ENCODE data around the gene TNNT3.

Gene TNNT3

DNA sequence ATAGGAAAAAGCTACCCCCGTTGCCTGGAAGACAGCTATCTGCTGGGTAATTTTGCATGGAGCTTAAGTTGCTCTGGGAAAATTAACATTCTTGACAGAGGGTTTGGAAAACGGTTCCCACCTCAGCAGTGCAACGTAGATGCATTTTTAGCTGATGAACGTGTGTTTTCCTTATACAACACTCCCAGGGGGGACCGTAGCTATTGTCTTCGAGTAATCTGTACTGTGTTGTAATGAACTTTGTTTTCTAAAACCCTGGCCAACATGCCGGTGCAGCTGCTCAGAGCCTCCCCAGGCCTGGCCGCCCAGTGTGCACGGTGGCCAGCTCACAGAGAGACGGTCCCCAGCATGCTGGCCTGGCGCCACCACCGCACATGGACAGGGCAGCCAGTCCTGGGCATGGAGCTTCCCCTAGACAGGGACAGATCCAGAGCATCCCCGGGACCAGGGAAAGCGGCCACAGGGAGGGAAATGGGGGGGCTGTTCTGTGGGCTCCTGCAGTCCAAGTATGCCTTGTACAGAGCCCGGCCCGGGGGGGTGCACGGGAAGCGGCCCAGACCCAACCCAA, 2.2 kb downstream of the TNNT3 start:
- no peak for DNase-seq (ENCODE audit: low read depth in 1 of 2, low spot score in 1 of 2)

DNA sequence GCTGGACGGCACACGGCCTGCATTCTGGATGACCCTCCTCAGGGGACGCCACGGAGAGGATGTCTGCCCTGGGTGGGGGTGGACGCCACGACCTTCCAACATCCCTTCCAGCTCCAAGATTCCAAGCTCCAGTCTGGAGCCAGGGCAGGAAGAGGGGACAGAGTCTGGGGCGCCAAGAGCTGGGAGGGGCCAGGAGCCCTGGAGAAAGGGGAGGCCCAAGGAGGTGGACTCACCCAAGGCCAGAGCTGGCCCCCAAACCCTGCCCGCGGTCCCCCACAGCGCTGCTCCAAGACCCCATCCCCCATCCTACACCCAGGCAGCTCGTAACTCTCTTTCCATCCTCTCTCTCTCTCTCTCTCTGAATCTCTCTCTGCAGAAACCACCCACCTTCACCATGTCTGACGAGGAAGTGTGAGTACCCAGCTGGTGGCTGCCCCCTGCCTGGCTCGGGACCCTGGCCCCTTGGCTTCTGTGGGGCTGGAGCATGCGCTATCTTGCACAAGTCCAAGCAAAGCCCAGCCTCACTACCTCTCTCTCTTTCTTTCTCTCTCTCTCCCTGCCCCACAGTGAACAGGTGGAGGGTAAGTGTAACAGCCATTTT, 3.1 kb downstream of the TNNT3 start:
- DNase-seq (ENCODE audit: low read depth in 1 of 2, low spot score in 1 of 2) = no peak

GRCh38 chr11:1923201-1923956, 3.9 kb downstream of the TNNT3 start:
- no peak for DNase-seq (ENCODE audit: low read depth in 1 of 2, low spot score in 1 of 2)

DNA sequence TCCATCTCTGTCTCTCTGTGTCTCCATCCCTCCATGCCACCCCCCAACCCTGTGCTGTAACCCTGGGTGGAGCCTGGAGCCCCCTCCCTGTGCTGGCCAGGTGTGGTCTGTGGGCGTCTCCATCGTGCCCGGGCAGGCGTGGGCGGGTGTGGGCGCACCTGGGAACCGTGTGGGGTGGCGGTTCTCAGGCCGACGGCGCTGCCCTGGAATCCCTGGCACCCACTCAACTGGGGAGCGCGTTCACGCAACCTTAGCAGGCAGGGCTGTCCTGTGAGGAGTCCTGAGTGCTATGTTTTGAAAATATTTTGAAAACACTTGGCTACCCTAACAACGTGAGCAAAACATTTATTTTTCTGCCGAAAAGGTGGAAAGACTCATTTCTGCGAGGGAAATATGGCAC, 4.7 kb downstream of the TNNT3 start:
- no peak for DNase-seq (ENCODE audit: low read depth in 1 of 2, low spot score in 1 of 2)

DNA sequence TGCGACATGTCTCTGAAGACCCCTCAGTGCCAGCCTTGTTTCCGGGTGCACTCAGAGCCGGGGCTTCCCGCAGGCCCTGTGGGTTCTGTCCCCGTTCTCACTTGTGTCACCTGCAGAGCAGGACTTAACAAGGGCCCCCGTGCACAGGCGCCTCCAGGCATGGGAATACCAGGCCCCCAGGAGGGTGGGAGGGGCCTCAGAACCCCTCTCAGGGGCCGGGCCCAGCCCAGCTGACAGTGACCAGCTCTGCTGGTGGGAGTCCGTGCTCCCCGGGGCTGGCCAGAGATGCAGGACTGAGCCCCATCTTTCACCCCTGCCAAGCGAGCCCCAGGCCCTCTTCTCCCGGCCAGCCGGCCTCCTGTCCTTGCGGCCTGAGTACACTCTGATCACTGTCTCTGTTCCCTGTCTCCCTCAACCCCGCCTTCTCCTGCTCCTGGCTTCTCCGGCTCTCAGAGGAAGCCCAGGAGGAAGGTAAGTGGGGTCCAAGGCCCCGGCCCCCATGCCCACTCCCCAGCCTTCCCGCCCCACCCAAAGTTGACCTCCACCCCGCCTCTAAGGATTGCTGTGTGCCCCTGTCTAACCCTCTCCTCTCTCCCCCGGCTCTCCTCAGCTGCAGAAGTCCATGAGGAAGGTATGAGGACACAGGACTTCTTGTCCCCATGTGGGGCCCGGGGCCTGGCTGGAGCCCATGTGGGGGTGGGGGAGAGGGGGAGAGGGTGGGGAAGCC, 5.3 kb downstream of the TNNT3 start:
- DNase-seq (ENCODE audit: low read depth in 1 of 2, low spot score in 1 of 2) = no peak

DNA sequence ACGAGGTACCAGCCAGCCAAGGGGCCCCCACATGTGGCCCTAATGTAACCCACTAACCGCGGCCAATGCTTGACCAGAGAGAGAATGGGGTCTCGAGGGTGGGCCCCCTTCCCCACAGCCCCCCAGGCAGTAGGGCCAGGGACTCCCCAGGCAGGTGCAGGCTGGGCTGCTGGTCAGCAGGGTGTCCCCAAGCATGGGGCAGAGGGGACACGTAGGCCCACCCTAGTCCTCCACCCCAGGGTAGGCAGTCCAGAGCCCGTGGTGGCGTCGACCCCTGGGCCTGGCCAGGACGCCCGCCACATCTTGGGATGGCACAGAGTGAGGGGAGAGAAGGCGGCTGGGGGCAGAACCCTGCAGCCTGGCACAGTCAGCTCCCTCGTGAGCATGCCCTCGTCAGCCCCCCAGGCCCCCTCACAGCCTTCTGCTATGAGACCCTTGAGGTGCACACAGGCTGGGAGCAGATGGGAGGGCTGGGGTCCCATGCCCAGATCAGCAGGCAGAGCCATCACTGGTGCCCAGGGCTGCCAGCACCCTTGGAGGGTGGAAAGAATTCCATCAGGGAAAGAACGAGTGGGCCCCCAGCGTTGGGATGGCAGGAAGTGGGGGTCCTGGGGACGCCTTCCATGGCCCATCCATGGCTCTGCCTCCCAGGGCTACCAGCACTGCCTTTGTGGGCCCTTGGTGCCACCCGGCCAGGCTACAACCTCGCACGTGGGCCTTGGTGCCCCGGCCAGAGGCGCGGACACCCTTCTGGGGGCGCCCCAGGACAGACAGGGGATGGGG, 6.1 kb downstream of the TNNT3 start:
- no peak for DNase-seq (ENCODE audit: low read depth in 1 of 2, low spot score in 1 of 2)

DNA sequence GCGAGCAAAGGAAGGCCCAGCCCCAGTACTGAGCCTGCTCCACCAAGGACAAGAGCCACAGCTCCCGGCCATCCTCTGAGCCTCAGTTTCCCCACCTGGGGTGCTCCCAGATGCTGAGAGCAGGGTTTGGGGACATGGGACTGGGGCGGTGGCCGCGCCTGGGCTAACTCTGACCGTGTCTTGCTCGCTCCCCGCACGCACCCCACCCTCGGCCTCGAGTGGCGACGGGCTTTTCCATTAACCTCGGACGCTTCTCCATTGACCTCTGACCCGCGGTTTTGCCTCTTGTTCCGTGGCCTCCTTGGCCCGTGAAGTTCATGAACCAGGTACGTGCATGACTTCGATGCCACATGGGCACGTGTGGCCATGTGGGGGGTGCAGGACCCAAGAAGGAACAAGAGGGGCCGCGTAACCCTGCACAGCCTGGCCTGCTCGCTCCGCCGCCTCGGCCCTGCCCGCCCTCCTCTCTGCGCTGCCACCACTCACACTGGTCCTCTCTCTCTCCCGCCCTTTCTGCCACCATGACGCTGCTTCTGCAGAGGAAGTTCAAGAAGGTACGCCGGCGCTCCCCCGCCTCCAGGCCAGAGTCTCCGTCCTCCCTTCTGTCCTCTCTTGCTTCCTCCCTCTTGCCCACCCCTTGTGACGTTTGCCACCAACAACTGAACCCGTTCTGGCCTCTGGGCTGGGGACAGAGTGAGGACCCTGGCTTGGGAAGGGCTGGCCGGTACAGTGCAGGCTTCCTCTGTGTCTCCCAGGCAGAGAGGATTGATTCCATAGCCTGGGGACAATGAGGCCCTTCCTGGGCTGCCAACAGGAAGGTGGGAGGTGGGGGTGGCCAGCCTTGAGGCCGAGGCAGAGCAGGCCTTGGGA, 6.9 kb downstream of the TNNT3 start:
- DNase-seq (ENCODE audit: low read depth in 1 of 2, low spot score in 1 of 2) = no peak

DNA sequence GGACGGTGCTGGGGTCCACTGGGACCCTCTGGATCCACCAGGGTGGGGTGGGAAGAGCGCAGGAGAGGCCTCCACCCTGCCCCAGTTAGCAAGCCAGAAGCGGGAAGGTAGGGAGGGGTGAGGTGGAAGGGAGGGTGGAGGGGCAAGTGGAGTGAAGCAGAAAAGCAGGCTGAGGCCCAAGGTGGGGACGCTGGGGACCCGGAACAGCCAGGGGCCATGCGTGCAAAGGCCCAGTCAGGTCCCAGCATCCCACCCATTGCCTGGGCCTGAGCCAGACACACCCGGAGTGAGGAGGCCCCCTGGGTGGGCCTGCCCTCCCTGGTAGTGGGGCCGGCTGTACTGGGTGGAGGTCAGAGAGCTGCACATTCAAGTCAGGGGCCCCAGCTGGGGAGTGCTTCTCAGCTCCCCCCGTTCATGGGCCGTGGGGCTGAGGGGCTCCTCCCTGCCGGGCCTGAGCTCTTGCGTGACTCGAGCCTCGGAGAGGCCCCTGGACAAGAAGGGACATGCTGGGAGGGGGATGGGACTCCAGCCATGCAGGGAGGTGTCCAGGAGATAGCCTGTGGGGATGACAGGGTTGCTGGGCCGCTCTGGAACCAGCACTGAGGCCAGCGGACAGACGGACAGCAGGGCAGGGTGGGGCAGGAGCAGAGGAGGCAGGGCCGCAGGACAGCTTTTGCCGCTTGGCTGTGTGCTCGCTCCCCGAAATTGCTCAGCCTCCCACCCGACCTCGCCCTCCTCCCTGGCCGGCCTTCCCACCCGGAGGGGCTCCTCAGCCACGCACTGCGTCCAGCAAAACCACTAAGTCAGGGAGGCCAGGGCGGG, 7.7 kb downstream of the TNNT3 start:
- DNase-seq (ENCODE audit: low read depth in 1 of 2, low spot score in 1 of 2) = no peak

DNA sequence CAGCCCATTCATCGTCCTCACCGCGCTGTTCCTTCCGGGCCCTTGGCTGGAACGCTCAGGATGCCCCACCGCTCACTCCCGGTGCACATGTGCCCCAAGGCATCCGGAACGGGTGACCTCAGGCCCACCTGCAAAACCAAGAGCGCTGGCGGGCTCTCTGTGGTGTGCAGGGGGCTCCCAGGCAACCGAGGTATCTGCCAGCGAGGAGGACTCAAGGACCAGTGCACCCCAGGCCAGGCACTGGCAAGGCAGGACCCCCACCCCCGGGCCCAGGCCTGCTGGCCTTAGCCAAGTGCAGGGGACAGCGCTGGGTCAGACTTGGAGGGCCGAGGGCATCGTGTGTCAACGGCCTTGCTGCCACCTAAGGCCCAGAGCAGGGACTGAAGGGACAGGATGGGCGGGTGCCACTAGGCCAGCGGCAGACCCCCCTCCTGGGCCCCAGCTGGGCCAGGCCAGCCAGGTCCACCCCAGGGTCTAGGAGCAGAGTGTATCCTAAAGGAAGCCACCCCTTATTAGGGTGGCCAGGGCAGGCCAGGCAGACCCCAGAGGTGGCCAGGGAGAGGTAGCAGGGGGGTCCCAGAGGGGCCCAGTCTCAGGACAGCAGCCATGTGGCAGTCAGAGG, 8.5 kb downstream of the TNNT3 start:
- no peak for DNase-seq (ENCODE audit: low read depth in 1 of 2, low spot score in 1 of 2)

DNA sequence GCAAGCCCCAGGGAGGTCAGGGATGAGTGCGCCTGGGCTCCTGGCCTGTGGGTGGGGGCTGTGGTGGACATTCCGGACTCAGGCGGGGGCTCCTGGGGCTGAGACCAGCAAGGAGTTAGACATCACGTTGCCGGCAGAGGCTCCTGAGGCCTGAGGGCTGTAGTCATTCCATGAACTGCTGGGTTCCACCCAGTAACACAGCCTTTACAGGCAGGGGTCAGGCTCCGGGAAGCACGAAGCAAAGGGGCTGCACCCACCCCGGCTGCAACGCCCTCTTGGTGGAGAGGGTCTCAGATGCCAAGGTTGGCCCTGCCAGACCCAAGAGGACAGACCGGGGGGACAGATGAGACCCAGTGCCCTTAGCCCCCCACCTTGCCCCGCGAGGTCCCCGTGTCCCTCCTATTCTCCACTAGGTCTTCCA, 9.0 kb downstream of the TNNT3 start:
- DNase-seq (ENCODE audit: low read depth in 1 of 2, low spot score in 1 of 2) = no peak

DNA sequence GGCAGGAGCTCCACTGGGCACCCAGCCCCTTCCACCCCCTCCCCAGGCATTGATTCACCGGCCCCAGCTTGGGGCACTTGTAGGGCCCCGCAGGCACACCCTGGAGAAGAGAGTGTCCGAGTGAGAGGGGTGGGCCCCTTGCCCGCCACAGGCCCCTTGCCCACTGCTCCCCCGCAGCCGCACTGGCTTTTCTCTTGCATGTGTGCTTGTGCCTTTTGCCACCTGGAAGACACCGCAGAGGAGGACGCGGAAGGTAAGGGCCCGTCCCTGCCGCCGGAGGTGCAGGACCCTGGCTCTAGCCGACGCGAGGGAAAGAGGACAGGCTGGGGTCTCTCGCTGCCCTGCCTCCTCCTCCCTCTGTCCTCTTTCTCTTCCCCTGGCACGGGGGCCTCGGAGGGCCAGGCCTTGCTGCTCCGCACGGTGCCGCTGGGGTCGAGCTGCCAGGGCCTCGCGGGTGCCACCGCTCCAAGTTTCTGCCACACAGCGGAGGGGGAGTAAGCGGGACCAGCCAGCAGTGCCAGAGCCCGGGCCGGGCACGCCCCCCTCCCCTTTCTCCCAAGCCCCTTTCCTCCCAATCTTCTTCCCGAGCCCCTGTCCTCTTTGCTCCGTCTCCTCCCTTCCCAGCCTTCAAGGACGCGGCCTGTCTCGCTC, 9.5 kb downstream of the TNNT3 start:
- no peak for DNase-seq (ENCODE audit: low read depth in 1 of 2, low spot score in 1 of 2)

DNA sequence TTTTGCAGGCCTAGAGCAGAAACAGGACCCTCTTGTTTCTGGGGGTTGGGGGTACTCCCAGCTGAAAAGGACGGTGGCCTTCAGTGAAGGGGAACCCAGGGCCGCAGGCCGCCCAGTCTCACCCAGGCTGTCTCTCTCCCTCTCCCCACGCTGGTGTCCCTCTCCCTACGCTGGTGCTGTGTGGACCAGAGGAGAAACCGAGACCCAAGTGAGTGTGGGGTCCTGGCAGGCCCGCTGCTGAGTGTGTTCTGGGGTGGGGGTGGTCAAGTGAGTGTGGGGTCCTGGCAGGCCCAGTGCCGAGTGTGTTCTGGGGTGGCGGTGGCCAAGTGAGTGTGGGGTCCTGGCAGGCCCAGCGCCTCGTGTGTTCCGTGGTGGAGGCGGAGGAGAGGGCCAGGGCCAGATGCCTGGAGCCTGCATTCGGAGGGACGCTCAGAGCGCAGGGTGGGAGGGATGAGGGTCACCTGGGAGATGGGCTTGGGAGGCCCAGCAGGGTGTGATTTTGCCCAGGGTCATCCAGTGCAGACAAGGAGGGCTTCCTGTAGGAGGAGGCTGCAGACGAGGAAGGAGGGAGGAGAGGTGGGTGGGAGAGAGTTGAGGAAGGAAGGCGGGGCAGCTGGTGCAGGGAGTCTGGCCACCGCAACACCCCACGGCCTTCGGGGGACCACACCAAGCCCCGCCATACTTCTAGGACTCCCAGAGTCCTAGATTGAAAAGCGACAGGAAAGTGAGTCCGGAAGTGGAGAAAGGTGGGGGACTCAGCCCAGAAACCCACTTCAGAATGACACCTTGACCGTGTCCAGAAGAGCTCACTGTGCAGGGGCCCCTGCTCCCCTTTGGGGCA, 10.3 kb downstream of the TNNT3 start:
- DNase-seq (ENCODE audit: low read depth in 1 of 2, low spot score in 1 of 2) = no peak

- DNase-seq (ENCODE audit: low read depth in 1 of 2, low spot score in 1 of 2) = no peak
These were observed 10.9 kb downstream of the TNNT3 start for GRCh38 chr11:1930462-1930830.

DNA sequence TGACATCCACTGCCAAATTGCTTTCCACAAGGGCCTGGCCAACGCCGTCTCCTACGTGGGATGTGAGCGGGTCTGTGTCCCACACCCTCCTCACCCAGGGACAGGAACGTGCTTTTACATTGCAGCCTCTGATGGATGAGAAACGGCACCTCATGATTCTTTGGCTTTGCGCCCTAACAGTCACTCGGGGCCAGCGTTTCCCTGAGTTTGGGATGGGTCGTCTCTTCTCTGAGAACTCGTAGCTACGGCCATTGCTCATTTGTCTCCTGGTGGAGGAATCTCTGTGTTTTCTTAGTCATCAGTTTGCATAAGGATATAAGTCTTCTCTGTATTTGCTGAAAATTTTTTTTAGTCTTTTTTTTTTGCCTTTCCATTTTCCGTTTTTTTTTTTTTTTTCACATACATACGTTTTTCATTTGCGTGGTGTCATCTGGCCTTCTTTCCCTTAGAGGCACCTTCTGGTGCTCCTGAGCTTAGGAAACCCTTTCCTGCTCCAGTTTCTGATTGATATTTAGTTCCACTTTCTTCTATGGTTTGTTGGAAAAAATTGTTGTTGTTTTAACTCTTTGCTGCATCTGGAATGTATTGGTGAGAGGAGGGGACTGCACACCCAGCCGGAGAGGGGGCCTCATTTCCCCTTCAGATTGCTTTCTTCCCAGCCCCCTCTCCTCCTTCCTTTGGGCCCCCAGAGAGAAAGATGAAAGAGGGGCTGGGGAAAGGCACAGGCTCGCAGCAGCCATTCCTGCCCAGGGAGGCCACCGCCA, 12.0 kb downstream of the TNNT3 start:
- no peak for DNase-seq (ENCODE audit: low read depth in 1 of 2, low spot score in 1 of 2)

DNA sequence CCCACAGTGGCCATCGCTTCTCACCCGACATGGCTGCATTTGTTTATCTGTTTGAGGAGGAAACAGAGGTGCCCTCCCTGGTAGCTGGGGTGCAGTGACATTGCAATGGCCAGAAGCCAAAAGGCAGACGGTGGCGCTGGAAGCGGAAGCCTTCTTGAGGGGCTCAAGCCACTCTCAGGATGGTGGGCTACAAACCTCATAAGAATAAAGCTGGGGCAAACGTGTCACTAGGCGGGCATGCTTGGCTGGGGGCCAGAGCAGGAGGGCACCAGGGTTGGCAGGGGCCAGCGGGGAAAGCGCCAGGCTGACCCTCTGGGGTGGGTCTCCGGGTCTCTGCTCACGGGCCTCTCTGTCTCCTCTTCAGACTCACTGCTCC, 12.6 kb downstream of the TNNT3 start:
- DNase-seq (ENCODE audit: low read depth in 1 of 2, low spot score in 1 of 2) = no peak

GRCh38 chr11:1932681-1933080, 13.2 kb downstream of the TNNT3 start:
- no peak for DNase-seq (ENCODE audit: low read depth in 1 of 2, low spot score in 1 of 2)
